Esophagus muscularis mucosa (tissue), 4 donors: ENCODE results near the gene RIPPLY1. TPM values are rescaled to one million over a fixed set of nuclear protein-coding genes. Genes with fewer than 3 reads are reported as not detected.

ENCODE experiments used
- DNase-seq: peaks from one replicate; pipeline ENCODE4 v3.0.0-alpha.2; 2017; ENCODE audit errors: extremely low spot score
- H3K27ac ChIP-seq, 4 donors: fragments of 200-600 bp; sonication (generic); replicated peaks in 1 of 4; 1 replicate in 3 of 4; 2 replicates in 1 of 4; pipeline ENCODE4 v1.5.1; 2016 to 2019; ENCODE audit warnings: mild to moderate bottlenecking in 1 of 4
- H3K27me3 ChIP-seq, 4 donors: fragments of 200-600 bp; sonication (generic); one replicate each; pipeline versions ENCODE4 v1.5.1 to v1.6.0; 2016 to 2019
- H3K36me3 ChIP-seq, 4 donors: fragments of 200-600 bp; sonication (generic); one replicate each; pipeline ENCODE4 v1.5.1; 2016 to 2019
- H3K4me1 ChIP-seq, 4 donors: fragments of 200-600 bp; sonication (generic); one replicate each; pipeline ENCODE4 v1.5.1; 2016 to 2019
- H3K4me3 ChIP-seq, 4 donors: fragments of 200-600 bp; sonication (generic); 1 replicate in 2 of 4; 2 replicates in 2 of 4; pipeline ENCODE4 v1.5.1; 2016 to 2019; ENCODE audit warnings: mild to moderate bottlenecking in 4 of 4, moderate library complexity in 1 of 4
- H3K9me3 ChIP-seq, 4 donors: fragments of 200-600 bp; sonication (generic); 1 replicate in 3 of 4; 2 replicates in 1 of 4; pipeline ENCODE4 v1.5.1; 2016 to 2019
- EP300 ChIP-seq: sonication (generic); formaldehyde crosslinking; IDR thresholded peaks from one replicate; pipeline ENCODE4 v1.6.1; 2017; ENCODE audit warnings: antibody characterized with exemption
- POLR2A ChIP-seq: fragments of 450-650 bp; IDR thresholded peaks from one replicate; pipeline ENCODE4 v1.6.1; 2017; ENCODE audit warnings: antibody characterized with exemption, moderate library complexity, mild to moderate bottlenecking, low read depth
- POLR2AphosphoS5 ChIP-seq, 2 donors: sonication (generic); formaldehyde crosslinking; IDR thresholded peaks; one replicate each; pipeline ENCODE4 v1.6.1; 2017; ENCODE audit warnings: antibody characterized with exemption in 2 of 2
- WGBS: methylation state at CpG from one replicate; pipeline ENCODE4 v1.1.5; 2018; 5-methylcytosine and 5-hydroxymethylcytosine counted together
- intact Hi-C: fragments of 100-400 bp; cut with DNase I; formaldehyde crosslinking; loops from one replicate; pipeline ENCODE4 v1.15.1; 2023
- total RNA-seq, 4 donors: library from RNA; depleted of rRNA; stranded (reverse); fragments of >200 nt; gene quantifications; one replicate each; pipeline versions ENCODE4 v1.1.0 to v1.2.1, GENCODE V29; 2016
- TF ChIP-seq, protein P1 (sequence below), 3 experiments: fragments of 200-600 bp in 2 of 3; fragments of 450-650 bp in 1 of 3; sonication (generic) in 2 of 3; IDR thresholded peaks; one replicate each; pipeline ENCODE4 v1.5.1; 2017 to 2019; ENCODE audit warnings: antibody characterized with exemption in 3 of 3, mild to moderate bottlenecking in 2 of 3, moderate library complexity in 1 of 3

Gene RIPPLY1, protein sequence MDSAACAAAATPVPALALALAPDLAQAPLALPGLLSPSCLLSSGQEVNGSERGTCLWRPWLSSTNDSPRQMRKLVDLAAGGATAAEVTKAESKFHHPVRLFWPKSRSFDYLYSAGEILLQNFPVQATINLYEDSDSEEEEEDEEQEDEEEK
- total RNA-seq = not detected

DNA sequence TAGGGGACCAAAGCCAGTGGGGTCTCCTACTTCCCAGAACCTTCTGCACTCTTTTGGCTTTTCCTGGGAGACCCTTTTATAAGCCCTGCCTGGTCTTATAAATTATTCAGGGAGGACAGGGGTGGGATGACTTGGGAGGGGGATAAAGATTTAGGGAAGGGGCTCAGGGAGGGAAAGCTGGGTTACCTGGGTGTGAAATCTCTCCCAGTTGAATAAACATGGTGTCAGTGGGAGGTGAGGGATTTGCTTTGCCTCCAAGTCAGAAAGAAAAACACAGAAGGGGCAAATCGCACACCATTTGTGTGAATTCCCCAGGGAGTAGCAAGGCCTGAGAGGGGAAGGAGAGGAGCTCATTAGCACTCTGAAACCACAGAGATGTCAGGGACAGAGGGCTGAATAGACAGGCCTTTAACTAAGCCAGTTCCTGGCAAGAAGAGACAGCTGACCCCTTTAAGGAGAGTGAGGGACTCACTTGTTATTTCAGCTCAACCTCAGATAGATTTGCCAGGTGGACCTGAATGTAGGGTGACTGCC is at the start of gene RIPPLY1:
TSS of gene RIPPLY1 (minus strand) at position 51 of the 534 bp plus-strand sequence. CDS start 54 bp downstream, outside the sequence.
- Histone ChIP-seq H3K4me1 (peaks cover 0 to 15% (median 4%) of the 10 kb centered on the region in 4 donors), H3K9me3 (no peaks in the 10 kb centered on the region), H3K27ac (no peak within 1 kb of the TSS), H3K36me3 (no peaks in the 10 kb centered on the region), H3K27me3 (no peaks in the 10 kb centered on the region), H3K4me3 (no peak within 1 kb of the TSS)
- DNase-seq = no peak
- no peak for TF ChIP-seq POLR2AphosphoS5 (IDR thresholded peaks at IDR 0.05)
- TF ChIP-seq EP300 = no peak
- TF ChIP-seq, protein P1, sequence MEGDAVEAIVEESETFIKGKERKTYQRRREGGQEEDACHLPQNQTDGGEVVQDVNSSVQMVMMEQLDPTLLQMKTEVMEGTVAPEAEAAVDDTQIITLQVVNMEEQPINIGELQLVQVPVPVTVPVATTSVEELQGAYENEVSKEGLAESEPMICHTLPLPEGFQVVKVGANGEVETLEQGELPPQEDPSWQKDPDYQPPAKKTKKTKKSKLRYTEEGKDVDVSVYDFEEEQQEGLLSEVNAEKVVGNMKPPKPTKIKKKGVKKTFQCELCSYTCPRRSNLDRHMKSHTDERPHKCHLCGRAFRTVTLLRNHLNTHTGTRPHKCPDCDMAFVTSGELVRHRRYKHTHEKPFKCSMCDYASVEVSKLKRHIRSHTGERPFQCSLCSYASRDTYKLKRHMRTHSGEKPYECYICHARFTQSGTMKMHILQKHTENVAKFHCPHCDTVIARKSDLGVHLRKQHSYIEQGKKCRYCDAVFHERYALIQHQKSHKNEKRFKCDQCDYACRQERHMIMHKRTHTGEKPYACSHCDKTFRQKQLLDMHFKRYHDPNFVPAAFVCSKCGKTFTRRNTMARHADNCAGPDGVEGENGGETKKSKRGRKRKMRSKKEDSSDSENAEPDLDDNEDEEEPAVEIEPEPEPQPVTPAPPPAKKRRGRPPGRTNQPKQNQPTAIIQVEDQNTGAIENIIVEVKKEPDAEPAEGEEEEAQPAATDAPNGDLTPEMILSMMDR (IDR thresholded peaks at IDR 0.05) = no peak
- no peak for TF ChIP-seq POLR2A
- 69% methylated on average over 1 of the region's 1 CpG for WGBS
- intact Hi-C loops = no loop called here

DNA sequence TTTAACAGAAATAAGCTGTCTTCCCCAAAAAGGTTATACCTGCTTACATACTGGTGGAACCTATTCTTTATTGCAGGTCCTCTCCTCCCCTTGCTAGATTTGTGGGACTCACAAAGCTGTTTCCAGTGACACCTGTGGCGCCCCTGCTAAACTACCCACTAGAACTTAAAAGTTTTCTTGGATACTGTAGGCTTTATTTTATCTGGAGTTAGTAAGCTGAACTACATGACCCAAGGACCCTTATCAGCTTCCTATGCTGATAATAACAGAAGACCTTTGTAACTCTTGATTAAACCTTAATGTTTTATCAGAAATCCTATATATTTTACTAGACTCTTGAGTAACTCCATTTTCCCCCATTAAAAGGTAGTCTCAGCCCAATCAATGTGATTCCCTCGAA is 49.4 kb upstream of the RIPPLY1 start:
- WGBS = 68% methylated on average over 2 of the region's 2 CpGs
- Histone ChIP-seq H3K9me3 (no peaks in the 10 kb centered on the region), H3K27ac (no peak overlapping the region), H3K4me3 (no peak overlapping the region), H3K4me1 (no peaks in the 10 kb centered on the region), H3K27me3 (peaks cover 0 to 5% (median 0%) of the 10 kb centered on the region in 4 donors), H3K36me3 (peaks cover 0 to 18% (median 8%) of the 10 kb centered on the region in 4 donors)
- intact Hi-C loops = loop anchor here (5.0 kb wide), 1 partner anchor 60 kb away; no protein-coding TSS in a partner anchor
- TF ChIP-seq POLR2A (no peak), POLR2AphosphoS5 (IDR thresholded peaks at IDR 0.05) (no peak), EP300 (no peak)
- TF ChIP-seq, protein P1 (IDR thresholded peaks at IDR 0.05) = no peak
- no peak for DNase-seq

DNA sequence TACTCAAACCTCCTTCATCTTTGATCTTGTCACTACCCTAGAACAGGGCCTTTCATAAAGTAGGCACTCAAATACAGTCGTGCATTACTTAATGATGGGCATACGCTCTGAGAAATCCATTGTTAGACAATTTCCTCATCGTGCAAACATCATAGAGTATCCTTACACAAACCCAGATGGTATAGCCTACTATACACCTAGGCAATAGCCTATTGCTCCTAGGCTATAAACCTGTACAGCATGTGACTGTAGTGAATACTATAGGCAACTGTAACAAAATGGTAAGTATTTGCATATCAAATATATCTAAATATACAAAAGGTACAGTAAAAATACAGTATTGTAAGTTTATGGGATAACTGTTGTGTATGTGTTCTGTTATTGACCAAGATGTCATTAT is 48.9 kb upstream of the RIPPLY1 start:
- TF ChIP-seq POLR2AphosphoS5 (IDR thresholded peaks at IDR 0.05) (no peak), EP300 (no peak), POLR2A (no peak)
- TF ChIP-seq, protein P1 (IDR thresholded peaks at IDR 0.05) = no peak
- Histone ChIP-seq H3K4me1 (no peaks in the 10 kb centered on the region), H3K36me3 (peaks cover 0 to 18% (median 8%) of the 10 kb centered on the region in 4 donors), H3K4me3 (no peak overlapping the region), H3K27me3 (peaks cover 0 to 5% (median 0%) of the 10 kb centered on the region in 4 donors), H3K27ac (no peak overlapping the region), H3K9me3 (no peaks in the 10 kb centered on the region)
- WGBS = 68% methylated on average over 3 of the region's 3 CpGs
- no peak for DNase-seq
- intact Hi-C loops = loop anchor here (5.0 kb wide), 1 partner anchor 60 kb away; no protein-coding TSS in a partner anchor

DNA sequence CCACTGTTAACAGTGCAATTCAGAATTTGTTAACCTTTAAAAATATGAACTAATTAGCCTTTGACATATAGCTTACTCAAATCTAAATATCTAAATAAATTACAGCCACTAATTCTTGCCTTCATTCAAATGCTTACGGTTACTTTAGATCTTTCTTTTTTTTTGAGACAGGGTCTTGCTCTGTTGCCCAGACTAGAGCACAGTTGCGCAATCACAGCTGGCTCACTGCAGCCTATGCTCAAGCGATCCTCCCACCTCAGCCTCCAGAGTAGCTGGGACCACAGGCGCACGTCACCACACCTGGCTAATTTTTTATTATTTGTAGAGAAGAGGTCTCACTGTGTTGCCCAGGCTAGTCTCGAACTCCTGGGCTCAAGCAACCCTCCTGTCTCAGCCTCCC is 48.1 kb upstream of the RIPPLY1 start:
- no peak for DNase-seq
- peaks cover 0 to 9% (median 4%) of the 10 kb centered on the region in 4 donors for H3K36me3 ChIP-seq
- no peak overlapping the region for H3K27ac ChIP-seq
- H3K9me3 ChIP-seq = no peaks in the 10 kb centered on the region
- WGBS = 88% methylated on average over 6 of the region's 6 CpGs
- H3K4me1 ChIP-seq = no peaks in the 10 kb centered on the region
- H3K4me3 ChIP-seq = no peak overlapping the region
- intact Hi-C loops = loop anchor here (5.0 kb wide), 1 partner anchor 59 kb away; no protein-coding TSS in a partner anchor
- TF ChIP-seq, protein P1 (IDR thresholded peaks at IDR 0.05) = no peak
- TF ChIP-seq POLR2AphosphoS5 (IDR thresholded peaks at IDR 0.05) (no peak), POLR2A (no peak), EP300 (no peak)
- peaks cover 0 to 5% (median 0%) of the 10 kb centered on the region in 4 donors for H3K27me3 ChIP-seq
